NT2/D1 (cell line): ENCODE results near the gene BPNT1.

ENCODE experiments used
- SUZ12 ChIP-seq: IDR thresholded peaks from 2 replicates; pipeline ENCODE4 v1.6.1; 2011; ENCODE audit not compliant: insufficient read length, insufficient read depth; ENCODE audit errors: extremely low read depth
- YY1 ChIP-seq: IDR thresholded peaks from 2 replicates; pipeline ENCODE4 v1.6.1; 2011; ENCODE audit not compliant: insufficient read length, insufficient read depth
- ZNF274 ChIP-seq: IDR thresholded peaks from 2 replicates; pipeline ENCODE4 v1.6.1; 2011; ENCODE audit warnings: mild to moderate bottlenecking, low read depth, low read length

- no peak for TF ChIP-seq ZNF274
- TF ChIP-seq SUZ12 = no peak
- no peak for TF ChIP-seq YY1
These were observed 11.7 kb downstream of the BPNT1 start for GRCh38 chr1:220077887-220078286.
